ENCODE data around the gene CFAP58.
A peak's percentile ranks its signal among the peaks of the same experiment; 100 is the strongest.

Gene CFAP58

DNA sequence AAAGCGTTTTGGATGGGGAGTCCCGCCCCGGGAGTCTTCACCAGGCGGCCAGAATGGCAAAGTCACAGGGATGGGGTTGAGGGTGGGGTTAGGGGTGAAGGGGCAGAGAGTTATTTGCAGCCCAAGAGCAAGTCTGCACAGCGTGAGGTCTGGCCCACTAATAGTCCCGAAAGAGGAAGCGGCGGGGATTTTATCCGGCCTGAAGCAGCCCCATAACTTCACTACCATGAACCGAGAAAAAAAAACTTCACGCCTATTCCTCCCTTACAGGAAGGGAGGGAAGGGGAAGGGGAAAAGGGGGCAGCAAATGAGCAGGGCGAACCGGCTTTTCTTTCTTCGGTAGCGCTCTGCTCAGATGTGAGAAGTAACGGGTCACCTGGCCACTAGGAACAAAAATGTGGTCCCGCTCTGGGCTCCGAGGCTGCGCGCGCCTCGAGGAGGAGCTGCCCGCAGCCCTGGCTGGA is 16.1 kb upstream of the CFAP58 start:
- Mint-ChIP-seq H3K36me3 (ENCODE audit: low read depth) (peaks cover 41% of the 10 kb centered on the region), H3K27me3 (no peaks in the 10 kb centered on the region), H3K27ac (peak overlapping the region; percentile 99), H3K4me3 (peak overlapping the region; percentile 87), H3K4me1 (ENCODE audit: low read depth) (peaks cover 56% of the 10 kb centered on the region), H3K9me3 (no peaks in the 10 kb centered on the region)
- no peak for DNase-seq

- H3K36me3 Mint-ChIP-seq (ENCODE audit: low read depth) = peaks cover 34% of the 10 kb centered on the region
- no peaks in the 10 kb centered on the region for H3K9me3 Mint-ChIP-seq
- H3K4me3 Mint-ChIP-seq = peak within 1 kb of the TSS; percentile 87
- H3K27ac Mint-ChIP-seq = peak within 1 kb of the TSS; percentile 99
- DNase-seq = peak; percentile 86
- H3K27me3 Mint-ChIP-seq = no peaks in the 10 kb centered on the region
- peaks cover 50% of the 10 kb centered on the region for H3K4me1 Mint-ChIP-seq (ENCODE audit: low read depth)
Measured at GRCh38 chr10:104337985-104338735, 15.5 kb upstream of the CFAP58 start, which contains the start of gene ITPRIP. ITPRIP (minus strand) TSS chr10:104338465; CDS start chr10:104316051, 22,414 bp downstream.

- peak overlapping the region; percentile 99 for H3K27ac Mint-ChIP-seq
- H3K4me3 Mint-ChIP-seq = peak overlapping the region; percentile 87
- H3K36me3 Mint-ChIP-seq (ENCODE audit: low read depth) = peaks cover 26% of the 10 kb centered on the region
- H3K27me3 Mint-ChIP-seq = no peaks in the 10 kb centered on the region
- DNase-seq = no peak
- no peaks in the 10 kb centered on the region for H3K9me3 Mint-ChIP-seq
- peaks cover 35% of the 10 kb centered on the region for H3K4me1 Mint-ChIP-seq (ENCODE audit: low read depth)
Measured at GRCh38 chr10:104339469-104340110, 14.0 kb upstream of the CFAP58 start.

DNA sequence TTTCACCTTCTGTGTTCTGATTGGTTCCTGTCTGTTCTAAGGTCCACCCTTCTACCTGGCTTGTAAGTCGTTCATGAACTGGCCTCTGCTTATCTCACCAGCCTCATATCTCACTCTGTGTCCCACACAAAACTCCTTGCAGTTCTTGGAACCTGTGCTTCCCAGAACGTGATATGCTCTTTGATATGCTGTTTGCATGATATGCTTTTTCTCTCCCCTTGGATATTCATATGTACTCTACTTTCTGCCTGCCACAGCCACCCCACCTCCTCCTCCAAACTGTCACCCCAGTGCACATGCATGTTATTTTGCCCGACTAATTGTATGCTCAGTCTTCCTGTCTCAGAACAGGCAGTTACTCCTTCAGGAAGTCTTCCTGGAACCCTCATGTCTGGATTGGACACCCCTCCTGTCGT is 13.5 kb upstream of the CFAP58 start:
- Mint-ChIP-seq H3K4me3 (peak overlapping the region; percentile 87), H3K4me1 (ENCODE audit: low read depth) (peaks cover 30% of the 10 kb centered on the region), H3K36me3 (ENCODE audit: low read depth) (peaks cover 21% of the 10 kb centered on the region), H3K9me3 (no peaks in the 10 kb centered on the region), H3K27me3 (no peaks in the 10 kb centered on the region), H3K27ac (peak overlapping the region; percentile 65)
- DNase-seq = no peak

DNA sequence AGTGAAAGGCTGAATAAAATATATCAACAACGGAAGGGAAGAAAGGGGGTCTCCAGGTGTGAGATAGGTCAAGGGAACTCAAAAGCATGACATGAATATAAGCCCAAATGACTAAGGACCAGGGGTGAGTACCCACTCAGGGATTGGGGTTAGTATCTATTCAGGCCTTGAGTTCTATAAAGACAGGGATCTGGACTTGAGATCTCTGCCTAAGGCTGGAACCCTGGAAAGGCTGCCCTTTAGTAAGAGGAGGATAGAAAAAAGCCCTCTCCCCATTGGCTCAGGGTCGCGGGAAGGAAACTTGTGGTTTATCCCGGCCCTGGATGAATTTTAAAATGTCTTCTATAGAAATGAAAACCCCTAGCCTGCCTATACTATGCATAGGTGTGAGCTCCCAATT is 13.0 kb upstream of the CFAP58 start:
- Mint-ChIP-seq H3K36me3 (ENCODE audit: low read depth) (peaks cover 16% of the 10 kb centered on the region), H3K27ac (no peak overlapping the region), H3K9me3 (no peaks in the 10 kb centered on the region), H3K27me3 (no peaks in the 10 kb centered on the region), H3K4me1 (ENCODE audit: low read depth) (peaks cover 28% of the 10 kb centered on the region), H3K4me3 (no peak overlapping the region)
- DNase-seq = no peak

GRCh38 chr10:104342941-104343411 is 10.7 kb upstream of the CFAP58 start:
- Mint-ChIP-seq H3K27ac (no peak overlapping the region), H3K4me3 (no peak overlapping the region), H3K27me3 (no peaks in the 10 kb centered on the region), H3K9me3 (no peaks in the 10 kb centered on the region), H3K4me1 (ENCODE audit: low read depth) (peaks cover 26% of the 10 kb centered on the region), H3K36me3 (ENCODE audit: low read depth) (peaks cover 4% of the 10 kb centered on the region)
- DNase-seq = no peak

- no peak for DNase-seq
- Mint-ChIP-seq H3K27ac (no peak overlapping the region), H3K4me1 (ENCODE audit: low read depth) (peaks cover 23% of the 10 kb centered on the region), H3K9me3 (no peaks in the 10 kb centered on the region), H3K36me3 (ENCODE audit: low read depth) (no peaks in the 10 kb centered on the region), H3K4me3 (no peak overlapping the region), H3K27me3 (no peaks in the 10 kb centered on the region)
Measured at GRCh38 chr10:104344219-104344618, 9.4 kb upstream of the CFAP58 start.

GRCh38 chr10:104345515-104345914 is 8.1 kb upstream of the CFAP58 start:
- H3K9me3 Mint-ChIP-seq = no peaks in the 10 kb centered on the region
- no peak for DNase-seq
- H3K4me1 Mint-ChIP-seq (ENCODE audit: low read depth) = peaks cover 12% of the 10 kb centered on the region
- H3K36me3 Mint-ChIP-seq (ENCODE audit: low read depth) = no peaks in the 10 kb centered on the region
- H3K27me3 Mint-ChIP-seq = no peaks in the 10 kb centered on the region
- no peak overlapping the region for H3K4me3 Mint-ChIP-seq
- H3K27ac Mint-ChIP-seq = no peak overlapping the region

DNA sequence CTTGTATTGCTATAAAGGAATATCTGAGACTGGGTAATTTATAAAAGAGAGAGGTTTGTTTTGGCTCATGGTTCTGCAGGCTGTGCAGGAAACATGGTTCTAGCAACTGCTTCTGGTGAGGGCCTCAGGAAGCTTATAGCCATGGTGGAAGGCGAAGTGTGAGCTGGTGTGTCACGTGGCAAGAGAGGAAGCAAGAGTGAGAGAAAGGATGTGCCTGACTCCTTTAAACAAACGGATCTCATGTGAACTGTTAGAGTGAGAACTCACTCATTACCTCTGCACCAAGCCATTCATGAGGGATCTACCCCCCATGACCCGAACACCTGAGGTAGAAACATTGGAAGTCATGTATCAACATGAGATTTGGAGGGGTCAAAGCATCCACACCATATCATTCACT is 7.7 kb upstream of the CFAP58 start:
- Mint-ChIP-seq H3K4me3 (no peak overlapping the region), H3K4me1 (ENCODE audit: low read depth) (peaks cover 12% of the 10 kb centered on the region), H3K9me3 (no peaks in the 10 kb centered on the region), H3K27me3 (no peaks in the 10 kb centered on the region), H3K27ac (peak overlapping the region; percentile 61), H3K36me3 (ENCODE audit: low read depth) (no peaks in the 10 kb centered on the region)
- DNase-seq = no peak

DNA sequence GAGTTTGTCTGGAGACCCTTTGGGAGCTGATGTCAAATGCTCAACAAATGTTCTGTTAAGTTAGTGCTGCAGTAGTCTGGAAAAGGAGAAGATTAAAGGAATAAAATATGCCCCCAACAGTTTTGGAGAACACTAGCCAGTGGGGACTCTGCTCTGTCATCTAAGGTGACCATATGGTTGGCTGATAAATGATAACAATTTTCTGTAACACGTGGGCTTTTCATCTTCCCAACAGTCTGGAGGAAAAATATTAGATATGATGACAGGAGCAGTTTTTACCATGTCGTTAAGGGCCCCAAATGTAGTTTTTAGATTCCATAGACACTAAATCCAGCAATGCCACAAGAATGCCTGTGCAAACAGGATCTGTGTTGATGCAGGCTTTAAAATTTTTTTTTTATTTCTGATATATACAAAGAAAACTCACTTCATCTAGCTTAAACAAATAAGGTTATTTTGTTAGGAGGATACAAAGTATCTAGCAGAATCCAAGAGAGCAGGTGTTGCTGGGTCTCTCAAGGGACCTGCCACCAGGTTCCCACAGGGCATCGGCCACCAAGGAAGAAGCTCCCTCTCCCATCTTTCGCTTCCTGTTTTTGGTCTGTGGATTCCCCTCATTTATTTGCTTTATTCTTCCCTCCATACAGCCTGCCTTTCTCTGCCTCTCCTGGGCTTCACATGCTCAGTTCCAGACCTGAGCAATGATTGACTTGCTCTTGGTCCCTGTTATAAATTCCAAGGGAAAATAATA is 6.2 kb upstream of the CFAP58 start:
- H3K27me3 Mint-ChIP-seq = no peaks in the 10 kb centered on the region
- no peak for DNase-seq
- no peaks in the 10 kb centered on the region for H3K36me3 Mint-ChIP-seq (ENCODE audit: low read depth)
- peaks cover 12% of the 10 kb centered on the region for H3K4me1 Mint-ChIP-seq (ENCODE audit: low read depth)
- H3K27ac Mint-ChIP-seq = no peak overlapping the region
- no peaks in the 10 kb centered on the region for H3K9me3 Mint-ChIP-seq
- no peak overlapping the region for H3K4me3 Mint-ChIP-seq

GRCh38 chr10:104348601-104349000 is 5.0 kb upstream of the CFAP58 start:
- peaks cover 12% of the 10 kb centered on the region for H3K4me1 Mint-ChIP-seq (ENCODE audit: low read depth)
- no peaks in the 10 kb centered on the region for H3K36me3 Mint-ChIP-seq (ENCODE audit: low read depth)
- no peaks in the 10 kb centered on the region for H3K9me3 Mint-ChIP-seq
- H3K27ac Mint-ChIP-seq = no peak overlapping the region
- no peak for DNase-seq
- no peaks in the 10 kb centered on the region for H3K27me3 Mint-ChIP-seq
- no peak overlapping the region for H3K4me3 Mint-ChIP-seq

GRCh38 chr10:104349623-104350126 is 4.0 kb upstream of the CFAP58 start:
- Mint-ChIP-seq H3K4me1 (ENCODE audit: low read depth) (peaks cover 12% of the 10 kb centered on the region), H3K27ac (no peak overlapping the region), H3K4me3 (no peak overlapping the region), H3K27me3 (no peaks in the 10 kb centered on the region), H3K36me3 (ENCODE audit: low read depth) (no peaks in the 10 kb centered on the region), H3K9me3 (no peaks in the 10 kb centered on the region)
- no peak for DNase-seq

- Mint-ChIP-seq H3K4me3 (no peak overlapping the region), H3K36me3 (ENCODE audit: low read depth) (no peaks in the 10 kb centered on the region), H3K27me3 (no peaks in the 10 kb centered on the region), H3K9me3 (no peaks in the 10 kb centered on the region), H3K4me1 (ENCODE audit: low read depth) (peaks cover 12% of the 10 kb centered on the region), H3K27ac (no peak overlapping the region)
- DNase-seq = no peak
Measured at GRCh38 chr10:104350127-104350635, 3.5 kb upstream of the CFAP58 start.

GRCh38 chr10:104351061-104351702 is 2.5 kb upstream of the CFAP58 start:
- H3K27ac Mint-ChIP-seq = no peak overlapping the region
- DNase-seq = no peak
- H3K4me1 Mint-ChIP-seq (ENCODE audit: low read depth) = peaks cover 2% of the 10 kb centered on the region
- H3K9me3 Mint-ChIP-seq = no peaks in the 10 kb centered on the region
- no peaks in the 10 kb centered on the region for H3K36me3 Mint-ChIP-seq (ENCODE audit: low read depth)
- H3K27me3 Mint-ChIP-seq = no peaks in the 10 kb centered on the region
- H3K4me3 Mint-ChIP-seq = peak overlapping the region; percentile 58

All from activated T-cell treated with anti-CD3 and anti-CD28 coated beads, Interleukin-2, amount 50 U/mL, for 24 hours (primary cell).